Activated CD8-positive, alpha-beta memory T cell treated with anti-CD3 and anti-CD28 coated beads, Interleukin-2, amount 10 ng/mL, durations not matched to agents 7 days and 5 days (primary cell): Measurements from ENCODE around the gene GGPS1. TPM values are rescaled to one million over a fixed set of nuclear protein-coding genes. Genes with fewer than 3 reads are reported as not detected.

ENCODE experiments used
- total RNA-seq, 2 experiments: library from RNA; stranded (reverse); gene quantifications; one replicate each; pipeline ENCODE4 v1.2.3, GENCODE V29; 2021

Gene GGPS1
- total RNA-seq, 2 experiments from 2014 or later = 22.7 to 23.9 TPM

Other genes with a start within 250 kb of the GGPS1 start
- gene TOMM20, start 199.7 kb upstream of the GGPS1 start, total RNA-seq = 10 to 100 TPM; 71.1 to 76.7 TPM
- 100 to 1,000 TPM; 111 to 116 TPM for gene RBM34, start 167.3 kb upstream of the GGPS1 start, total RNA-seq
- gene ARID4B, start 391 bp upstream of the GGPS1 start, total RNA-seq = 10 to 100 TPM; 43.3 to 61.0 TPM
- gene TBCE, start 38.9 kb downstream of the GGPS1 start, total RNA-seq = 10 to 100 TPM; 27.4 to 30.2 TPM
- gene B3GALNT2, start 175.9 kb downstream of the GGPS1 start, total RNA-seq = 10 to 100 TPM; 13.5 to 14.6 TPM